GM21528 (cell line): ENCODE results near the gene RNF38.
"Not testable (repeated sequence)": the region's sequence is repeated elsewhere in the genome, so short reads cannot be mapped to it uniquely, and the experiment has no call there.

ENCODE experiments used
- ATAC-seq: cut with Tn5 transposase; IDR thresholded peaks from one replicate; pipeline ENCODE4 v1.9.1; 2021; ENCODE audit warnings: mild to moderate bottlenecking, moderate library complexity; ENCODE audit not compliant: unreplicated experiment, low FRiP score

RNF38 gene

DNA sequence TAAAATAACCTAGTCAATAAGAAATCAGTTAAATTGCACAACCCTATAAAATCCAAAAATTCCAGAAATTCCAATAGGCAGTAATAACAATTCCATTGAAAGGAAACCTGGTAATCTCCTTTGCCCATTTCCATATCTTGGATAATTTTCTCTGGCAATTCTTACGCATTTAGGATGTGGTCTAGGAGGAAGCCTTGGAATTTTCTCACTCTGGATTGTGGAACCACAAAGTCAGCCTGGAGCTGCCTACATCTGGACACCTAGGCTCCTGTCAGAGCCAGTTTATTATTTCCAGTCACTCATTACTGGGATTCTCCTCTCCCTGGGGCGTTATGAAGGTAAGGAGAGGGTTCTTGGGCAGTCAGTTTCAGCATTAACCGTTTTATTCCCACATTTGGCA is 101.5 kb downstream of the RNF38 start:
- ATAC-seq: no peak

DNA sequence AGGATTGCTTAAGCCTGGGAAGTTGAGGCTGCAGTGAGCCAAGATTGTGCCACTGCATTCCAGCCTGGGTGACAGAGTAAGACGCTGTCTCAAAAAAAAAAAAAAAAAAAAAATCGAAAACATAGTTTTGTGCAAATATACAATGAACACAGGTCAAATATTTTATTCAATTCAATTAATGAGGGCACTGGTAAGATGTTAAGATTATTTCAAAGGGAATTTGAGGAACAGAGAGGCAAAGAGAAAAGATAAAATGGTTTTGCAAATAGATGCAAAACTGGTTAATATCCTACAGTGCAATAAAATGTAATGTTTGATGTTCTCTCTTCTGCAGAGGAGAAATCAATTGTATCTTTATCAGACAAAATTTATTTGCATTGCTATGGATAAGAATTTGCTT is 102.3 kb downstream of the RNF38 start:
- no peak for ATAC-seq

DNA sequence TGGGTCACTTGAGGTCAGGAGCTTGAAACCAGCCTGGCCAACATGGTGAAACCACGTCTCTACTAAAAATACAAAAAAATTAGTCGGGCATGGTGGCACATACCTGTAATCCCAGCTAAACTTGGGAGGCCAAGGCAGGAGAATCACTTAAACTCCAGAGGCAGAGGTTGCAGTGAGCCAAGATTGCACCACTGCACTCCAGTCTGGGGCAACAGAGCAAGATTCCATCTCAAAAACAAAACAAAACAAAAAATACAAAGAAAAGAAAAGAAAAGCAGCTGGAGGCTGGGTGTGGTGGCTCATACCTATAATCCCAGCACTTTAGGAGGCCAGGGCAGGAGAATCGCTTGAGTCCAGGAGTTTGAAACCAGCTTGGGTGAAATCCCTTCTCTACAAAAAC is 105.1 kb downstream of the RNF38 start:
- ATAC-seq: not testable (repeated sequence)

DNA sequence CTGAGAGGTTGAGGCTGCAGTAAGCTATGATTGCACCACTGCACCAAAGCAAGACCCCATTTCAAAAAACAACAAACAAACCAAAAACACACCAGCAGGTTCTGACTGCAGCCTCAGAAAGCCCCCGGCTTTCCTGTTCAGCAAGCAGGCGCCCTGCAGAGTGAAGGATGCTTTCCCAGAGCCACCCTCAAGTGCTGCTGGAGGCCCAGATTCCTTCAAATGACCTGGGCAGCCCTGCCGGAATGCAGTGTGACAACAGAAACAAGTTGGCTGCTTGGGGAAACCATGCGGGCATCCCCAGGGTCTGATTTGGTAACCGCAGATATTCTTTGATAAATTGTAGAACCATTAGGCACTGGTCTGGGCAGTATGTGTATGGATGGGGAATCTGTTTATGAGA is 106.2 kb downstream of the RNF38 start:
- no peak for ATAC-seq

DNA sequence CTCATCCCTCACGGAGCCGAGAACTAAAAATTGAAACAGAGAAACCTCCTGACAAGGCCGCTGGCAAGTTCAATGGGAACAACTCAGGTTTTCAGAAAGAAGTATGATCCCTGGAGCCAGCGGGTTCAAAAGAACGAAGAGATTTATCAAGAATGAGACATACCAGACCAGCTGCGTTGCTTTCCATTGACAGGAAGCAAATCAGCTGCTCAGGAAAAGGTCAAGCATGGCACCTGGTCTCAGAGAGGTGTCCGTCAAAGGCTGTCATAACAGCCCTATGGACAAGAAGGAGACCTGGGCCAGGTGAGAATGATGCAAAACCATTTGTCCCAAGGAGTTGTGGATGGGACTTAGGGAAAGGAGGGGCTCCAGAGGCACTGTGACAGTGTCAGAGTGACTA is 106.9 kb downstream of the RNF38 start:
- no peak for ATAC-seq

DNA sequence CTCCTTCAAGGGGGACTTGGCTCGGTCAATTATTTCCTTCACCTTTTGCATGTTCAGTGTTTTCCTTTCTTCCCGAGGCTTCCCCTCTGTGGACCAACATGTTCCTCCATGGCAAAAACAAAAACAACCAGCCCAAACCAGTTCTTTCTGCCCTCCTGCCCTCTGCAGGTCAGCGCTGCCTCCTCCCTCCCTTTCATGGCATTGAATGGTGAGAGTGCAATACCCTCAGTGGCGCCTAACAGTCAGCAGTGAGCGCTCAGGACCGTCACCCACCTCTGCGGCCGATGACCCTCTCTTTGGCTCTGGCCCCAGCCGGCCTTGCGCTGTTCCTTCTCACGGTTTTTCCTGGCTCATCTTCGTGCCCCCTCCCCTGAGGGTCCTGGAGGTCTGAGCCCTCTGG is 107.4 kb downstream of the RNF38 start:
- no peak for ATAC-seq

DNA sequence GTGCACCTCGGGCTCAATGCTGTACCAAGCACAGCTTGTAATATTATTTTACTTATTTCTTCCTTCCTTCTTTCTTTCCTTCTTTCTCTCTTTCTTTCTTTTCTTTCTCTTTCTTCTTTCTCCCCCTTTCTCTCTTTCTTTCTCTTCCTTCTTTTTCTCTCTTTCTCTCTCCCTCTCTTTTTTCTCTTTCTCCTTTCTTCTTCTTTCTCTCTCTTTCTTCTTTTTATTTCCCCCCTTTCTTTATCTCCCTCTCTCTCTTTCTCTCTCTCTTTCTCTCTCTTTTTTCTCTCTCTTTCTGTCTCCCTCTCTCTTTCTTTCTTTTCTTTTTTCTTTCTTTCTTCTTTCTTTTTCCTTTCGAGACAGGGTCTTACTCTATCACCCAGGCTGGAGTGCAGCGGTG is 109.1 kb downstream of the RNF38 start:
- no peak for ATAC-seq

DNA sequence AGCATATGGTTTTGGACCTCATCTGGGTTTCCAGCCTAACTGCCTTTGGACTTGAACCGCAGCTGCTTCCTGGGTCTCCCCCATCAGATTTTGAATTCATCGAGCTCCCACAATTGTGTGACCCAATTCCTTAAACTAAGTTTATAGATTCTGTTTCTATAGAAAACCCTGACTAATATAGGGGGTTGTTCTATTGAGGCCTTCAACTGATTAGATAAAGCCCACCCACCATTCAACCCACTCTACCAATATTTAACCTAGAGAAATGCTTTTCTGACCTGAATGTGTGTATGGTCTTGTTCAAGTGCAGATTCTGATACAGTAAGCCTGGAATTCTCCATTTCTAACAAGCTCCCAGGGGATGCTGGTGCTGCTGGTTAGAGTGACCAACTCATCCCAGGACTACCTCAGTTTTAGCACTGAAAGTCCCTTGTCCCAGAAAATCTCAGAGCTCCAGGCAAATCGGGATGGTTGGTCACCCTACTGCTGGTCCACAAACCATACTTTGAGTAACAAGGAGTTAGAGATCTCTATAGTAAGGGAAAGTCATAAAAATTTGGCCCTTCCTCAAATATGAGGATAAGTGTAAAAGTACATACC is 110.1 kb downstream of the RNF38 start:
- no peak for ATAC-seq

DNA sequence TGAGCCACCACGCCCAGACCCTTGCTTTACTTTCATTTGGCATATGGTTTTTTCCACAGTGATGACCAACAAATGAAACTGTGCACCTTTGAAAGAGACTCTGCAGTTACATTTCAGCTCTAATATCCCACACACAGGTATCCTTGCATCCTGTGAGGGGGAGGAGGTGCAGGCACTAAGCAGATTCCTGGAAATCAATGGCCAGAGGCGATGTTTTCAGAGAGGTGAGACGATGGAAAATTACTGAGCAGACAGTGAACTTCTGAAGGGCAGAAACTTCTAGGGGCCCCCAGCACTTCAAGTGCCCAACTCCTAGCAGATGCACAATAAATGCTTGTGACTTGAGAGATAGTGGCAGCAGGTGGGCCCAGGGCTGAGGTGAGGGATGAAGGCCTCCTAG is 112.0 kb downstream of the RNF38 start:
- no peak for ATAC-seq
